Measurements from ENCODE around the gene SEMA3C.

The SEMA3C gene

DNA sequence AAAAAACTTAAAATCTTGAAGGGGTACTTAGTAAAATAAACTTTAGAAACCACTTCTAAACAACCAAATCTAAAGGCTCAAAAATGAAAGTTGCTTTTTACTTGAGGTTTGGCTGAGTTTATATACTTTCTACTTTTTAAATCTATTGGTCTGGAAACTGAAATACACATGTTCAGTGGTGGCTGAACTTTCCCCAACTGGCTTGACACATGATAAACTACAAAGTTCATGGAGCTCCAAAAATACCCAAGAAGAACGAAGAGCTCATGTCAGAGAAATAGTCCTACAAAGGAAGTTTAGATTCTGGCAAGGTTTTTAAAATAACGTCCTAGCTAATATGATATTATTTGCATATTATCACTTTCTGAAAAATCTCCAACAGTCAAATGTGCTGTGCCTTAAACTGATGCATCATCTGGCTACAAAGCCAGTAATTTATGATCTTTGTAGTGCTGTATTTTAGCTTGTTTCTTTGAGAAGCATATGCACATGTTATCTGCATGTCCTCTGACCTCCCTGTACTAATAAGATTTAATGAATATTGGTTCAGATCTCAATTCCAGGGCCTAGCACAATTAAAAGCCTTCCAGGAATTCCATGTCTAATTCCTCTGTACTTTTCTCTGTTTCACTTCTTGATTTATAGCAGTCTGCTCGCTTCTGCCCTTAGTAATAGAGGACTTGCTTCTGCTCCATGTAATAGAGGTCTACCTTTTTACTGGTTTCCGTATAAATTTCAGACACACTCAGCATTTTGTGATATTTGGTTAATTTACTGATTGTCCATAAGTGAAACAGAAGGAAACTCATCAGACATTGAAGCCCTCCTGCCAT lies 28.2 kb downstream of the SEMA3C start:
- DNase-seq (ENCODE audit: low read depth in 2 of 2, low spot score in 1 of 2): no peak

DNA sequence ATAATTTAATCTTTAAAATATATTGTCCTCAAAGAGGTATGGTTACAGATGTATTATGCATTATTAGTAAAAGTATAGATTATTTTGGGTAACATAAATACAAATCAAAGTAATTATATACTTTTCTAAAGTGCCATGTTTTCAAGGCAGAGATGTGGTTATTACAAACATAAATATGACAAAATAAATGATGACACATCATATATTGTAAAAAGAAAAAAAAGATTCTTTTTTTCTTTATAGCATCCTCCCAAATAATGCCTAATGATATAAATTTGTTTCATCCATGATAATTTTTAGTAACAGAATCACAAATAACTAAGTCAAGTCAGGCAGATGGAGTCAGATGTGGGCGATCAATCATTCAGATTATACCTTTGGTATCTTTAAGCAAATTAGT lies 29.3 kb downstream of the SEMA3C start:
- DNase-seq (ENCODE audit: low read depth in 2 of 2, low spot score in 1 of 2): no peak

DNA sequence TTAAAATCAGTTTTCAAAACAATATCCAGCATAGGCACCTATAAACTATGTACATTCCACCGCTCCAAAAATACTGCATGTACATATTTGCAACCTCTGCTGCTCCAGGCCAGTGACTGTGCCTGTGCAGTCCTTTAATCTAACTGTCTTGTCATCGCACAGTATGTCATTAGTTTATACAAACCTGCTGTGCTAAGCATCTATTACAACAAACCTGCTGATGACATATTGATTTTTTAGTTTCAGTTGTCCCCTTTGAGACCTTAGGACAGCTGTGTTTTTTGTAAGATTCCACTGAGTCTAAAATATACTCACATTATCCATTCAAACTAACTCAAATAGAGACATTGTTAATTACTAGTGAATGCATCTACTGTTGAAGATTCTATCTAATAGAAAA lies 33.1 kb downstream of the SEMA3C start:
- DNase-seq (ENCODE audit: low read depth in 2 of 2, low spot score in 1 of 2): no peak

DNA sequence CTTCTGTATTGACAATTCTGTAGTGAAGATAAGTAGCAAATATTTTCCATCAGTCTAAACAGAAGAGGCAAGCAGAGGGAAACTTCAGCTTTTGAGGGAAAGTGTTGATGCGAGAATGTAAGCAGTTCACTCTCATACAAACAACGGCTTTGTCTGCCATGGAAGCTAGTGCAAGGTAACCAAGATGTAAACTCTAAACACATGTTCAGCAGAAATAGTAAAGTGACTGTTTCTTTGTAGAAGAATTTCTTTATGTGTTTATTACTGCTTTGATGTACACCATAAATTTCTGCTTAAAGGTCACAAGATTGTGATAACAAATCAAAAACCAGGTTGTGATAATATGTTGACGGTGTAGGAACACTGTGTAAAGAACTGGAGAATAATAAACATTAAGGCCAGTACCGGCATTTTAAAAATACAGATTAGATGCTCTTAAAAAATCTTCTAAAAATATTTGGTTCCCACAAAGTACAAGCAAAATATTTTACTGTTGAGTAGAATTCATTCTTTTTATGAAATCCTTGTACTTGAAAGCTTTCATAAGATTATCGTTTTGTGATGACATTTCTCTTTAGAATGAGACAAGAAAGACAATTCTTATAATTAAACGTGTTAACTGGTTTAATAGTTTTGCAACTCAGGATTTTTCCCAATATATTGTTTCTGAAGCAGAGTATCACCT lies 34.2 kb downstream of the SEMA3C start:
- DNase-seq (ENCODE audit: low read depth in 2 of 2, low spot score in 1 of 2): no peak

DNA sequence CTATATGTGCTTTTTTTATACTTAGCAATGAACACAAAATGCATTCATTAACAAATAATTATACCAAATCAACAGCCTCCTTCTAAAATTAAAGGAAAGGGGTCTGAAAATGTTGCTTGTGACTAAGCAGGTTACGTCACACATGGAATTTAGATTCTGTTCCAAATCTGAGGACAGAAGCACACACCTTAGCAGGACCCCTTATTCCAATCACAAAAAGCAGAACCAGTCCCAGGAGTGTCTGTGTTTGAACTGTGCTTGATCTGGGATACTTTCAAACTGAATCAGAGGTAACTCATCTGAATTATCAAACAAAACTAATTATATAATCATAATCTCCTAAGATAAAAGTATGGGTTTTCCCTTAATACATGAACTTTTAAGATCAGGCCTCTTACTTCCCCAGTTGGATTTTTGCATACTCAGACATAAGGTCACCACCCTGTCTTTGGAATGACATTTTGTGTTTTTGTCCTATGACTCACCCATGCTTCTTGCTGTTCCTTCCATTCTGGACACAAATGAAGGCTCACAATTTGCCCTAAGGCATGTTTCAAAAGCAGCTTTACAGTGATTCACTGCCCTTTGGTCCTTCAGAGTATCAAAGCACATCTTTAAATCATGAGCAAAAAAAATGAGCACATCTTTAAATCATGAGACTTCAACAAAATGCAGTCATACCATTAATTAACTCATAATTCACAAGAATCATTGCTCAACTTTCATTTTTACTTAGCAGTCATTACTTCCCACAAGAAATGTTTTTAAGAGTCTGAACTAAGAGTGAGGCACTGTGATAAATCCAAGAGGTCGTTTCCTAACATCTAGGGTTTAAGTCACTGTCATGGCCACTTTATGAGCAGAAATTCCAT lies 35.5 kb downstream of the SEMA3C start:
- DNase-seq (ENCODE audit: low read depth in 2 of 2, low spot score in 1 of 2): no peak

DNA sequence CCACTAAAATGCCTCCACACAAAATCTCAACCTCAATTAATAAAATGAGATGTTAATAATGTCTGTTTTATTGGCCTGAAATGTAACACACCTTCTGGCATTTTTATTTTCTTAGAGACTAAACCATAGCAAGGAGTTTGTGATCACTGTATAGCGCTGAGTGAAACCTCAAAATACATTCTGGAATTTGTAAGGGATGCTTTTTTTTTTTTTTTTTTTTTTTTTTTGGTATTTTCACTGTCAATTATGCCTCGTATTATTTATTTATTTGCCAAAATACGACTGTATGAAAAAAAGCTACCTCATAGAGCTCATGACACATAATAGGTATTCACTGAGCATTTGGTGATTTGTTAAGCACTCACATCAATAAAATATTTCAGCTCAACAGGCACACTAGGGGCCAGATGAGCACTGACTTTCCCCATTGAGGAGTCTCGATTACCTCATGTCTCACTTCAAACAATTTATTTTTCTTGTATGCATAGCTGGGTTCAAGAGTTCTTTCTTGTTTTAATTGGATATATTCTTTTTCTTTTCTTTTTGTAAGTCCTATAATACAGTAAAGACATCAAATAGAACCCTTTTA lies 36.5 kb downstream of the SEMA3C start:
- DNase-seq (ENCODE audit: low read depth in 2 of 2, low spot score in 1 of 2): no peak

DNA sequence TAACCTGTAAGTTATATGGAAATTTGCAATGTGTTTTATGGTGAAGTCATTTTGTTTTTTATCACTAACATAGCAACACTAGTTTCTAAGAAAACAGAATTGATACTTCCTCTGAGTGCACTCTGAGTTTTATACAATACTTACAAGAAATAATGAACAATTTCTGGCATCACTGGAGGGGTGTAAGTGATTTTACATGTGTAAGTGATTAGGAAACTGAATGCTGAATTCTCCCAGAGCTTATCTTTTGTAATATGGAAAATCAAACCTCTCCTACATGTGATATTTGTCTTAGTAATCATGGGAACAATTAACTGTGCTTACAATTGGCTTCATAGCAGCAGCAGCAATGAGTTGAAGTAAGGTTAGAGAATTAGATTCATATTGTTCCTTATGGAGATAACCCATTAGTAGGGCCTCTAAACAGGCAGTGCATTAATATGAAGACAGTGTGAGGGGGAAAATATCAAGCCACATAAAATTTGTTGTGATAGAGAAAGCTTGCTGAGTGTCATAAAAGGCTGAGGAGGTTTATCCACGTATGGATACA lies 37.4 kb downstream of the SEMA3C start:
- no peak for DNase-seq (ENCODE audit: low read depth in 2 of 2, low spot score in 1 of 2)

DNA sequence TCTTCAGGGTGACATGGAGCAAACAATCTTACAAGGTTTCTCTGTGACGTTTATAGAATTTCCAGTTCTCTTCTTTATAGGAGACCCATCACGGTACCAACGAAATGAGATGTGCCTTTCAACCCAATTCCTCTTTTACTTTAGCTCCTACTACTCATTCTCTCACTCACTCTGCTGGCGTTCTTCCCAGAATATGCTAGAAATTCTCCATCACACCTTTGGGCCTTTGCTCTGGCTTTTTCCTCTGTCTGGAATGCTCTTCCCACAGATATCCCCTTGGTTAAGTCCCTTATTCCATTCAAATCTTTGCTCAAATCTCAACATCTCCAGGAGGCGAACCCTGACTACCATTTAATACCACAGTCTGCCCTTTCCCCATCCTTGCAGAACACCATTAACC lies 39.0 kb downstream of the SEMA3C start:
- no peak for DNase-seq (ENCODE audit: low read depth in 2 of 2, low spot score in 1 of 2)

DNA sequence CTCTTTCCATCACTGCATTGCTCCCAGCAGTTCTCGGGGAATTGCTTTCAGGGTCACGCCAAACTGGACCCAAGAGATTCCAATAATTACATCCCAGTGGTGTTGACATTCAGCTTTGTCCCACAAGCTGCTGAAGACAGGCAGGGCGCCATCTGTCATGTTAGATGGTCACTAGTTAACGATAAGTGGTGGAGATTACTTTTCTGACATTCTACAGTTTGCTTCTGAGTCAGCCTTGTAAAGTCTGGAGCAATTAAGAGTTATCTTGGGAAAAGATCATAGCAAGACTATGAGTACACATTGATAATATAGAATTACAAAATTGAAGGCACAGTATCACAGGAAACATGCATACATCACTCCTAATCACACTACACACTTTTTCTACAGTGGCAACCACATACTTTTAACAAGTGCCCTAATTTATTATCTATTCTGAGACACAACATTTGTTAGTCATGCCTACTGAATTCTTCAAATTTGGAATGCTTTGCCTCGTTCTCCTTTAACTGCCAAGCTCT lies 41.9 kb downstream of the SEMA3C start:
- DNase-seq (ENCODE audit: low read depth in 2 of 2, low spot score in 1 of 2): no peak

DNA sequence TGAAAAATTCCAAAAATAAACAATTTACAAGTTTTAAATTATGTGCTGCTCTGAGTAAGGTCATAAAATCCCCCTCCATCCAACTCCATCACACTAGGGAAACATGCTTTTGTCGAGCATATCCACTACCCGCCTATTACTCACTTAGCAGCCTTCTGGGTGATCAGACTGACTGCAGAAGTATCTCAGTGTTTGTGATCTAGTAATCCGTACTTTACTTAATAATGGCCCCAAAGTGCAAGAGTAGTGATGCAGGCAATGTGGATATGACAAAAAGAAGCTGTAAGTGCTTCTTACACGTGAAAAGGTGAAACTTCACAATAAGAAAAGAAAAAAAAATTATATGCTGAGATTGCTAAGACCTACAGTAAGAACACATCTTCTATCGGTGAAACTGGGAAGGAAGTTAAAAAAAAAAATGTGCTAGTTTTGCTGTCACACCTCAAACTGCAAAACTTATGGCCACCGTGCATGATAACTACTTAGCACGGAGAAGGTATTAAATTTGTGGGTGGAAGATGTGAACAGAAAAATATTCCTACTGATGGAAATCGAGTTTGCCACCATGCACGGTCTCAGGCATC lies 43.2 kb downstream of the SEMA3C start:
- DNase-seq (ENCODE audit: low read depth in 2 of 2, low spot score in 1 of 2): no peak

DNA sequence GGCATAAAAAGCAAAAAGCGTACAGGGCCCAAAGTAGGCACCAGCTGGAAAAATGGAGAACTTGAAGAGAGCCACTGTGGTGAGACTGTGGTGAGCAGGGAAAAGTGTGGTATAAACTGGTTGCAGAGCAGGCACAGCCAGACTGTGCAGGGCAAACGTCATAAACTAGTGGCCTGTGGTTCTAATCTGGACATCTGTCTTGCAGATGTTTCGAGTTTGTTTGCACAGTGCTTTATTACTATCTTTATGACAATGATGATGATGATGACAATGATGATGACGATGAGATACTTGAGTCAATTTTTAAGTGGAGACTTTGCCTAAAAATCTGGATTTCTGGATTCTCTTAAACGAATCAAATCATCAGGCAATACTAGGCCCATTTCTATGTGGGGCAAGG lies 45.7 kb downstream of the SEMA3C start:
- DNase-seq (ENCODE audit: low read depth in 2 of 2, low spot score in 1 of 2): no peak

DNA sequence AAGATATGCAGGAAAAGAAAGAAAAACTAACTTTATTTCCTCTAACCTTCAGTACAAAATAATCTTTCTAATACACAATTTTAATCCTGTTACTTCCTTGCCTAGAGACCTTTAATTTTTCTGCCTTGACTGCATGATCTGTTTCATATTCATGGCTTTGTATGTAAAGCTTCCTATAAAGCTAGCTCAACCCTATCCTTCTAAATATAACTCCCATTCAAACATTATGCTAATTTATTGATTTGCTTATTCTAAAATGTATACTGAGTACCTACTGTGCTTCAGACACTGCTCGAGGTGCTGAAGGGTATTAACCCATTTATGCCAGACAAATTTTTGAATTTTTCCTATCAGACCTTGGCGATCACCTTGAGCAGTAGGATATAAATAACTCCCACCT lies 47.6 kb downstream of the SEMA3C start:
- DNase-seq (ENCODE audit: low read depth in 2 of 2, low spot score in 1 of 2): no peak

DNA sequence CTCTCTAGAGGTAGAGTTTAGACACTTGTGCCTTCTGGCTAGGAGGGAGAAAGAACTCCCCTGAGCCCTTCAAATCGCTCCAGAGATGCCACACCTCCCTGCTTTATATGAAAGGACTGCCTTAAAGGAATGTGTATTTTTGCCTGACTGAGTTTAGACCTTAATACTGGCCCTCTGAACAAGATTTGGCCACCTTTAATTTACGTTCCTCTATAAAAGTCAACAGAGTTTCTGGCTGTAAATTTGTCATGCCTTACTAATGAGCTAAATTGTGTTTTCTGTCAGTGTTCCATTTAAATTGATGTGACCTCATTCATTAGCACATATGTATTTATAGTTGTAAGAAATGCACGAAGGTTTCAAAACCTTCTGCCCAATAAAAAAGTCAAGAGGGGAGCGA lies 48.0 kb downstream of the SEMA3C start:
- no peak for DNase-seq (ENCODE audit: low read depth in 2 of 2, low spot score in 1 of 2)

DNA sequence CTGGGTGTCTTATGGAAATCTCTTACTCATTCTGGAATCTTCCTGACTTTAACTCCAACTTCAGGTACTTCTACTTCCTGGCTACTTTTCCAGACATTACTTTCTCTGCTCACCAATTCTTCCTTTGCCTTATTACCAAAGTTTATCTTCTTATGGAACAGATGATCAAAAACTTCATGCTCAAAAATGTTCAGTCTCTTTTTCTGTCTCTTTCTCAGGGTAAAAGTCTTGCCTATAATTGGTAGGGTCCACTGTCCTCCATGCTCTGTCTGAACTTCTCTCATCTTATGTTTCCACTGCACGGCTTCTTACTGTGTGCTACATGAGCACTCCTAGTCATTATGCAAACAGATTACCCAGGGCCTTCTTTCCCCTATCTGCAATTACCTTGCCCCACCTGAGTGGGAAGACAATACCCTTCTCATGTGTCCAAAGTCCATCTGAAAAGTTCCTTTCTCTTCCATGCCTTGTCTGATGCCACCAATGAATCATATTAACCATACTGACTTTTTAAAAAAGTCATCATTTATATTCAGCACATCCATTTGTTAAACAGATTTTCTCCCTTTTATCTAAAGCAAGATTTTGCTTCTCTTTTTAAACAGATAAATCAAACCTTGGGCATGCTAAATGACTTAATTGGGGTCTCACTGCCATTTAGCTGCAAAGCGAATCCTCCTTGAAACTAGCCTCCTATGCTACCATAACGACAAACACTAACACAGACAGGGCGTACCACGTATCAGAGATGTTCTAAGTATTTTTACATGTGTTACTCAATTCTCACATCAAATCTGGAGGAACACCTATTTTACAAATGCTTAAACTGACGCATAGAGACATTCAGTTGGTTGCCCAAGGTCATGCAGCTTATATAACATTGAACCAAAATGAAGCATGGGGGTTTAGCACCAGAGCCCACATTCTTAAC lies 48.8 kb downstream of the SEMA3C start:
- no peak for DNase-seq (ENCODE audit: low read depth in 2 of 2, low spot score in 1 of 2)

DNA sequence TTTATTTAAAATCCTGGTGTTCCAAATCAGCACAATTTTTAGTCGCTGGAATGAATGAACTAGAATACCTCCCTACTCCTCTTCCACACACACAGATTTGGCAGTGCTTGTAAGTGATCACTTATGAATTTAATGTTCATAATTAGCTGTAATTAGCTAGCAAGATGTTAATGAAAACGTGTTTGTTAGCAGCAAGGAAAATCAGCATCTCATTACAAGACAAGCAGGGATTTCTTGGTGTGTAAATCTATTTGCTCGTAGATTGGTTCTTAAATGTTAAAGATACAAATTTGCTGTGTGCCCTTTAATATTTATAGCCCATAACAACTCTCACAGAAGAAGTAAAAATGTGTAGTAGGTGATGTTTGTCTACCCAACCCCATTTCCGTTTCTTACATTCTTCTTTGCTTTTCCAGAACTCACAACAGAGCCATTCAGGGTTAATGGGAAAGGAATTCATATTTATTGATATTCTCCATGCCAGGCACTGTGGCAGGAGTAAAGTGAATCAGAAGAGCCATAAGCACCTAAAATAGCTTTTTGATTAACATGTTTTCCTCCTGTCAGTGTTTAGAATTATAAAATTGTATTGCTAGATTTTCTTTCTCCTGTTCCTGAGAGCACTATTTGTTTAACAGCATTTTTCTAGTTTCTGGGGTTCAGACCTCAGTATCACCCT lies 49.6 kb downstream of the SEMA3C start:
- DNase-seq (ENCODE audit: low read depth in 2 of 2, low spot score in 1 of 2): no peak

DNA sequence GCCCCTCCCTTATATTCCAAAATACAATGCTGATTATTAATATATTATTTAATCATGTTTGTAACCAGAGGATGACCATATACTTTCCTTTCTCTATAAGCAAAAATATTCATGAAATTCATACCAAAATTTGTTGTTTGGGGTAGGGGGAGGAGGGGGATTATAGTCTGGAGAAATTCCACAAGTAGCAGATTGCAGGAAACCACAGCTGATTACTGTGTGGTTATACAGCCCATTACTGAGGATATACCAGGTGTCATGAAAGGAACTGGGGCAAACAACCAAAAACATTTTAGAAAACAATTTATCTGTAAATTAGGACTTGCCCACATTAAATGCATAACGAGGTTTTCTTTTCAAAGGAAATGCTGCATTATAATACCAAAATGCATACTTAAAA lies 50.3 kb downstream of the SEMA3C start:
- DNase-seq (ENCODE audit: low read depth in 2 of 2, low spot score in 1 of 2): no peak

DNA sequence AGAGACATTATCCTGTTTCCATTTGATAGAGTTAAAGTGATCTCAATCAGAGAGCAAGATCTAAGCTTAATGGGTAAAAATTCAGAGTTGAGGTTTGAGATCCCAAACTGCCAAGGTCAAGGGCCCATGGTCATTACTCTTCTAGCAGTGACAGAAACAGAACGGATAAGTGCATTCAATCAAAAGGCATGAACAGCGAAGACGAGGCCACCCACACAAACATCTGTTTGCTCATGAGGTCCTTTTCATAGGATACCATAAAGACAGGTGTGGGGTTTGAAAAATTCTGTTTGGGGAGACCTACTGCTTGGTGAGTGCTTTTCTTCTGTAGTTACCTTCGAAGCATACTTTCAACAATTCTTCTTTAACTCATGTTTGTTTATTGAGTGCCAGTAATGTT lies 58.3 kb downstream of the SEMA3C start:
- DNase-seq (ENCODE audit: low read depth in 2 of 2, low spot score in 1 of 2): no peak

DNA sequence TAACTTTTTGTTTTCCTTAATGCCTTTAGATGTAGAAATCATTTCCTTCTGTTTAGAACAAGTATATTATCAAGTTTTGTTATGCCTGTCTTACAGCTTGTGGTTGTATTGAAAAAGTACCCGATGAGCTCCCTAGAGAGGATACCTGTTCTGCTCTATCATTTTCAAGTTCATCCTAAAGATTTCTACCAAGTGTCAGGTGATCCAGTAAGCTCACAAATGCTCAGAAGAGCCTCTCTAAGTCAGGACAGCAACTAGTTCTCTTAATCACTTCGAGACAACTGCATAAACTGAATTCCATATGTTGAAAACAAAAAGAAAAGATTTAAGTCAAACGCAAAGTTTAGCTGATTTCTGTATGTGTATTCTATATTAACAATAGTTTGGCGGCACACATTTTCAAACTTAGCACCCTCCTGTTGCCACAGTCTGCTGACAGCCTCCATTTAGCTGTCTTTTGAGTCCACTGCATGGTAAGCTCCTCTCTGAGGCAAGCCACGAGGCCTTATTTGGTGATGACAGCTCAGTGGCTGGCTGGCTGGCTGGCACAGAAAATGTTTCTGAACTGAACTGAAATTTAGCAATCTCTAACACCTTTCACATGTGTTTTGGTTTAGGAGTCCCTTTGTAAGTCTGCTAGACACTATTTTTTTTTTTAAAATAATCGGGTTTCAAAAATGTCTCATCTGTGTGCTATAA lies 59.4 kb downstream of the SEMA3C start:
- DNase-seq (ENCODE audit: low read depth in 2 of 2, low spot score in 1 of 2): no peak
